T-helper 2 cell (primary cell): ENCODE results near the gene SEMA4A.
"Not testable (repeated sequence)": the region's sequence is repeated elsewhere in the genome, so short reads cannot be mapped to it uniquely, and the experiment has no call there.

ENCODE experiments used
- DNase-seq, 5 experiments: peaks; one replicate each; pipeline versions ENCODE4 v3.0.0 to v3.0.0-alpha.2; 2012 to 2022
- total RNA-seq, 2 donors: gene quantifications; one replicate each; lab custom pipeline; 2026; lab: John Stamatoyannopoulos, UW

Gene SEMA4A
- total RNA-seq, result 33.9 to 252 reads per million in 2 donors

GRCh38 chr1:156153362-156153761, at the start of gene SEMA4A:
Gene SEMA4A (plus strand): TSS chr1:156153585. CDS start chr1:156154579, 994 bp downstream.
- DNase-seq, result no peak

GRCh38 chr1:156104065-156104810, 49.1 kb upstream of the SEMA4A start:
- DNase-seq, result peak in 4 of 5 experiments; percentile 30 to 79 (median 60)

GRCh38 chr1:156104861-156105832, 48.2 kb upstream of the SEMA4A start:
- DNase-seq, result no peak

- peak in 1 of 5 experiments; percentile 39 for DNase-seq
Observed at GRCh38 chr1:156106624-156107488, 46.5 kb upstream of the SEMA4A start.

GRCh38 chr1:156108057-156108456, 45.3 kb upstream of the SEMA4A start:
- DNase-seq, result no peak

- no peak for DNase-seq
Observed at GRCh38 chr1:156108664-156109241, 44.6 kb upstream of the SEMA4A start.

GRCh38 chr1:156110252-156110651, 43.1 kb upstream of the SEMA4A start:
- DNase-seq, result no peak

GRCh38 chr1:156111355-156111962, 41.9 kb upstream of the SEMA4A start:
- no peak for DNase-seq

GRCh38 chr1:156112276-156113137, 40.9 kb upstream of the SEMA4A start:
- DNase-seq, result no peak

- no peak for DNase-seq
Observed at GRCh38 chr1:156113282-156113950, 40.0 kb upstream of the SEMA4A start.

- DNase-seq, result peak; percentile 60 to 86 (median 78)
Observed at GRCh38 chr1:156114101-156114918, 39.1 kb upstream of the SEMA4A start, which contains the start of gene LMNA. Gene LMNA (plus strand): TSS chr1:156114711. CDS start chr1:156114919, 208 bp downstream.

GRCh38 chr1:156114919-156115513, 38.4 kb upstream of the SEMA4A start:
- peak in 1 of 5 experiments; percentile 37 for DNase-seq

GRCh38 chr1:156115514-156116374, 37.6 kb upstream of the SEMA4A start:
- no peak for DNase-seq

- DNase-seq, result not testable (repeated sequence)
Observed at GRCh38 chr1:156116731-156117130, 36.7 kb upstream of the SEMA4A start.

- DNase-seq, result no peak
Observed at GRCh38 chr1:156117414-156118176, 35.8 kb upstream of the SEMA4A start.

- DNase-seq, result no peak
Observed at GRCh38 chr1:156118177-156118868, 35.1 kb upstream of the SEMA4A start.
